Upper lobe of right lung (tissue), 1 donor: ENCODE measurements around the gene SIK3. TPM values are rescaled to one million over a fixed set of nuclear protein-coding genes. Genes with fewer than 3 reads are reported as not detected.
A peak's percentile ranks its signal among the peaks of the same experiment; 100 is the strongest.

Experiments
- ATAC-seq: fragments of 200-7000 bp; cut with Tn5 transposase; one replicate; pipeline ENCODE4 v1.9.1; 2020; ENCODE audit warnings: mild to moderate bottlenecking, moderate library complexity
- DNase-seq: peaks from one replicate; pipeline ENCODE4 v3.0.0-alpha.2; 2020
- H3K27ac ChIP-seq: fragments of 200-600 bp; one replicate; pipeline ENCODE4 v1.8.0; 2022
- H3K27me3 ChIP-seq: fragments of 200-600 bp; one replicate; pipeline ENCODE4 v1.8.0; 2022; ENCODE audit warnings: mild to moderate bottlenecking
- H3K36me3 ChIP-seq: fragments of 200-600 bp; one replicate; pipeline ENCODE4 v1.8.0; 2022
- H3K4me1 ChIP-seq: fragments of 200-600 bp; one replicate; pipeline ENCODE4 v1.8.0; 2022
- H3K4me3 ChIP-seq: fragments of 200-600 bp; one replicate; pipeline ENCODE4 v1.8.0; 2022; ENCODE audit warnings: mild to moderate bottlenecking
- H3K9me3 ChIP-seq: fragments of 200-600 bp; one replicate; pipeline ENCODE4 v1.8.0; 2022
- CTCF ChIP-seq: fragments of 200-600 bp; IDR thresholded peaks from one replicate; pipeline ENCODE4 v1.8.0; 2022; ENCODE audit warnings: antibody characterized with exemption
- intact Hi-C: fragments of 100-400 bp; cut with DNase I; formaldehyde crosslinking; loops from one replicate; pipeline ENCODE4 v1.11.0; 2022
- long read RNA-seq: library from polyadenylated mRNA; unstranded; transcript quantifications from one replicate; pipeline ENCODE4 v2.0.0, GENCODE V29; 2021
- total RNA-seq: library from RNA; stranded (reverse); fragmentation: NEBNext Ultra II Directional; extraction: Animal tissue kit (Norgen Biotek cat#: 25700); gene quantifications from one replicate; pipeline ENCODE4 v1.2.1, GENCODE V29; 2021
- donor health status: DM: no; HTN: yes; CAD: no; lungs with severe emphysema.

The SIK3 gene
- 37.1 TPM for total RNA-seq
- long read RNA-seq, full-length matches to known transcripts, result 3 of 38 reads
- long read RNA-seq, partial matches to known transcripts, result 22 of 38 reads
- long read RNA-seq, other reads (novel, unspliced or antisense), result 13 of 38 reads

GRCh38 chr11:117098269-117099232 is at the start of gene SIK3:
TSS of gene SIK3 (minus strand) at chr11:117098428. CDS start at chr11:117098415, 13 bp downstream.
- no peak for TF ChIP-seq CTCF
- H3K27ac ChIP-seq, result peak within 1 kb of the TSS; percentile 99
- H3K4me1 ChIP-seq, result peaks cover 35% of the 10 kb centered on the region
- peak within 1 kb of the TSS; percentile 76 for H3K4me3 ChIP-seq
- no peaks in the 10 kb centered on the region for H3K36me3 ChIP-seq
- intact Hi-C loops, result no loop called here
- H3K27me3 ChIP-seq, result no peaks in the 10 kb centered on the region
- DNase-seq (peak; percentile 97), ATAC-seq (peak; percentile 94)
- H3K9me3 ChIP-seq, result no peaks in the 10 kb centered on the region

- Histone ChIP-seq H3K4me3 (no peak overlapping the region), H3K27ac (no peak overlapping the region), H3K27me3 (no peaks in the 10 kb centered on the region), H3K36me3 (peaks cover 9% of the 10 kb centered on the region), H3K4me1 (peaks cover 37% of the 10 kb centered on the region), H3K9me3 (no peaks in the 10 kb centered on the region)
- TF ChIP-seq CTCF, result no peak
- intact Hi-C loops, result no loop called here
- DNase-seq (no peak), ATAC-seq (no peak)
Measured at GRCh38 chr11:117146521-117146920, 48.3 kb upstream of the SIK3 start.

- intact Hi-C loops, result no loop called here
- peaks cover 33% of the 10 kb centered on the region for H3K4me1 ChIP-seq
- ATAC-seq, result no peak
Measured at GRCh38 chr11:117145393-117145761, 47.1 kb upstream of the SIK3 start.

GRCh38 chr11:117144477-117145392 is 46.5 kb upstream of the SIK3 start:
- peak; percentile 85 for ATAC-seq
- peaks cover 9% of the 10 kb centered on the region for H3K36me3 ChIP-seq
- DNase-seq, result peak; percentile 79

More at GRCh38 chr11:117145393-117145761, 47.1 kb upstream of the SIK3 start:
- TF ChIP-seq CTCF, result no peak
- peak overlapping the region; percentile 90 for H3K27ac ChIP-seq
- H3K36me3 ChIP-seq, result peaks cover 9% of the 10 kb centered on the region
- no peaks in the 10 kb centered on the region for H3K9me3 ChIP-seq
- DNase-seq, result no peak
- no peaks in the 10 kb centered on the region for H3K27me3 ChIP-seq
- H3K4me3 ChIP-seq, result peak overlapping the region; percentile 97

More at GRCh38 chr11:117144477-117145392, 46.5 kb upstream of the SIK3 start:
- Histone ChIP-seq H3K27me3 (no peaks in the 10 kb centered on the region), H3K9me3 (no peaks in the 10 kb centered on the region), H3K4me1 (peaks cover 31% of the 10 kb centered on the region), H3K27ac (peak overlapping the region; percentile 90), H3K4me3 (peak overlapping the region; percentile 97)
- intact Hi-C loops, result no loop called here
- no peak for TF ChIP-seq CTCF
